HG03457 (cell line): Measurements from ENCODE around the gene SLC36A3.
"Not testable (repeated sequence)": the region's sequence is repeated elsewhere in the genome, so short reads cannot be mapped to it uniquely, and the experiment has no call there.

Source experiments
- ATAC-seq: cut with Tn5 transposase; IDR thresholded peaks from one replicate; pipeline ENCODE4 v1.9.1; 2021; ENCODE audit warnings: moderate number of reproducible peaks; ENCODE audit not compliant: unreplicated experiment

The SLC36A3 gene

GRCh38 chr5:151264113-151264512 lies 39.5 kb downstream of the SLC36A3 start:
- ATAC-seq = no peak

DNA sequence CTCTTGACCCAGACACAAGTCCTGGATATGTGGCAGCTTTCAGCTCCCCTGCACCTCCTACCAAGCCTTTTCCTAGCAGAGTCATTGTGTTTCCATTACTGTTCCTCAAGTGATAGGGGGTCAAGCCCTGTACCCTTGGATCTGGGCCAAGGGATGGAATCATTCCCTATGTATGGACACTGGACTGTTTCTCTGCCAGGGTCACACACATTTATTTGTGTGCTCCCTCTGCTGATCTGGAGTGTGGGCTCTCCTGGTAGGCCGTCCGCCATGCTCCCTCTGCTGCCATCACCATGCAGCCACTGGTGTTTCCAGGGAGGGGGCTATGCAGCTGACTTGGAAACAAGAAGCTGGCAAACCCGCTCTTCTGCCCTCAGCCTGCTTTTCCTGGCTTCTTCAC lies 41.0 kb downstream of the SLC36A3 start:
- no peak for ATAC-seq

GRCh38 chr5:151259931-151260330 lies 43.6 kb downstream of the SLC36A3 start:
- no peak for ATAC-seq

DNA sequence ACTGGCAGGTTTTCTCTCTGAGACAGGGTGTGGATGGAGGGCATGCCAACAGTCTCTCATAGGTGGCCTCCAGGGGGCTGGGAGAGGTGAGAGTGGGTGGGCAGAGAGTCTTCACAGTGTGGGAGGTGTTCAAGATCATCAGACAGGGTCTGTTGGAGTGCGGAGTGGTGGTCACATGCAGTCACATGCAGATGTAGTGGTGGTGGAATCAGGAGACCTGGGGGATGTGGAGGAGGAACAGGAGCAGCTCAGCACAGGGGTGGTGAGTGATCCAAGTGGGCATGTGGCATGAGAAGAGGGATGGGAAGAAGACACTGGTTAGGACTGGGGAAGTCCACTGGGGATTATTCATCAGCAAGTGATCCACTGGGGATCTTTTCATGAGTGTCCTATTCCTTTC lies 44.8 kb downstream of the SLC36A3 start:
- no peak for ATAC-seq

- no peak for ATAC-seq
Observed at GRCh38 chr5:151258201-151258611, 45.4 kb downstream of the SLC36A3 start.

DNA sequence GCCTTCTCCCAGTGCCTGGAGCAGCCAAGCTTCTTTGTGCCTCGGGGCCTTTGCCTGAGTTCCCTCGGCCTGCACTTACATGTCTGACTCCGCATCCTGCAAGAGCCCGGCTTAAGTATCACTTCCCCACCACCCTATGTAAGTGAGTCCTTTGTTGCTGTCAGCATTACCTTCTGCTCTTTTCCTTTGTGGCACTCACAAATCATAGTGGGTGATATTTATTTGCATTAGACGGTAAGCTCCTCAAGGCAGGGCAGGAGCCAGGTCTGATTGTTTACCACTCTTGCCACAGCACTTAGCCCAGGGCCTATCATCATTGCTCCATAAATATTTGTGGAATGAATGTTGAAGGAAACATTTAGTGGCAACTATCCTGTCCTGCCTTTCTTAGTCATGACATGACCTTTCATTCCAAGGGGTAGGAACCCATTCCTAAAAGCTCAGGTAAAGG lies 45.8 kb downstream of the SLC36A3 start:
- ATAC-seq = peak; percentile 21

- peak; percentile 28 for ATAC-seq
Observed at GRCh38 chr5:151255621-151256286, 47.8 kb downstream of the SLC36A3 start.

GRCh38 chr5:151254990-151255389 lies 48.6 kb downstream of the SLC36A3 start:
- ATAC-seq = not testable (repeated sequence)

- ATAC-seq = no peak
Observed at GRCh38 chr5:151254556-151254955, 49.0 kb downstream of the SLC36A3 start.

- no peak for ATAC-seq
Observed at GRCh38 chr5:151253605-151253950, 50.0 kb downstream of the SLC36A3 start.

DNA sequence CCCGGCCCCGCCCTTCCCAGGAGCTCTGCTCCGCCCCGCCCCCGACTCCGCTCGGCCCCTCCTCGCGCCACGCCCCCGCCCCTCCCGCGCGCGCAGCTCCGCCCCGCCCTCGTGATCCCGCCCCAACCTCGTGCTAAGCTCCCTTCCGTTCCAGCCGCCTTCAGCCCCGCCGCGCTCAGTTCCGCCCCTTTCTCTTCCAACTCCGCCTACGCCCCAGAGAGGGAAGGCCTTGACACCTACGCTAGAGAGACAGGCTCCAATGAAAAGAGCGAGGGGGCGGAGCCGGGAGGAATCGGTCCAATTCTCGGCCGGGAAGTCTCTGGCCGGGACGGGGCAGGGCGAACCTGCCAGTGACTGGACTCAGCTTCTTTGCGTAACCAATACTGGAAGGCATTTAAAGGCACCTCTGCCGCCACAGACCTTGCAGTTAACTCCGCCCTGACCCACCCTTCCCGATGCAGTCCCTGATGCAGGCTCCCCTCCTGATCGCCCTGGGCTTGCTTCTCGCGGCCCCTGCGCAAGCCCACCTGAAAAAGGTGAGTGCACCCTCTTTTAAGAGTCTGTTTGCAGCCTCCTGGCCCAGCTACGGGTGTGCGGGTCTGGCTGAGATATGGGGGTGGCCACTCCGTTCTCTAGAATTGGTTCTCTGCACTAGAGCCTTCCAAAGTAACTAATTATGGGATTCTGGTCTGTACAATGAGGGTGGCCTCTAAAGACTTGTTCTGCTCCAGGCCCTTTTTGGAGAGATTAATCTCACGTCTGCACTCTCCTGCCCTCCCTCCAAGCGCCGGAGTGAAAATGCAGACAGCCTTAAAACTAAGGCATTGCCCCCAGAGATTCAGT lies 50.6 kb downstream of the SLC36A3 start, which contains the start of gene GM2A:
GM2A (plus strand) TSS at position 424 of the 843 bp plus-strand sequence; CDS start at position 456, 32 bp downstream.
- ATAC-seq = peak; percentile 87

DNA sequence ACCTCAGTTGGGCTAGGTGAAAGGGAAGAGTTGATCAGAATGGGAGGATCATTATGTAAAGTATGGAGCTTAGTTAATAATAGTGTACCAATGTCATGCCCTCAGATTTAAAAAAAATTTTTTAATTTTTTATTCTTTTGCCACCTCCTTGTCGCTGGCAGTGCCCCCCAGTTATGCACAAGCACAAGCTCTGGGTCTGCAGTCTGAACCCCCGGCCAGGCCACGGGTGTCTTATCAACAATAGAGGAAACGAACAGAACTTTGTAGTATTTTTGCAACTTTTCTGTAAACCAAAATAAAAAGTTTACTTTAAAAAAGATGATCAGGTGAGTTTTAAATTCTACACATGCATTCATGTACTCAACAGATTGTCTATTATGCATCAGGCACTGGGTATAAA lies 51.9 kb downstream of the SLC36A3 start:
- no peak for ATAC-seq

DNA sequence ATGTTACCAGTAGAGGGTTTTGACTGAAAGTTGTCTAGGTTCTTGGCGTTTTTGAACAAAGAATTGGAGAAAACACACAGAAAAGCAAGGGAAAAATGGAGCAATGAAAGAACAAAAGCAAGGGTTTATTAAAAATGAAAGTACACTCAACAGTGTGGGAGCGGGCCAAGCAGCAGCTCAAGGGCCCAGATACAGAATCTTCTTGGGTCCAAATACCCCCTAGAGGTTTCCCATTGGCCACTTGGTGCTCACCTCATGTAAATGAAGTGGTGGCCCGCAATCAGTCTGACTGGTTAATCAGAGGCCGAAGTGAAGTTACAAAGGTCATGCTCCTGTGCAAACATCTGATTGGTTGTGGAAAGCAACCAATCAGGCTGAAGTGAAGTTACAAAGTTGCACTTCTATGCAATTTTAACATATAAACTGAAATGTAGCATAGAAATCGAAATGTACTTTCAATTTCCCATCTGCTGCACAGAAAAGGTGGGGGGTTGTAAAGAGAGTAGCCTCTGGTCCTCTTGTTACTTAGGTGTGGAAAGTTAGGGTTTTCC lies 52.5 kb downstream of the SLC36A3 start:
- ATAC-seq = no peak

- no peak for ATAC-seq
Observed at GRCh38 chr5:151250346-151251000, 53.1 kb downstream of the SLC36A3 start.

DNA sequence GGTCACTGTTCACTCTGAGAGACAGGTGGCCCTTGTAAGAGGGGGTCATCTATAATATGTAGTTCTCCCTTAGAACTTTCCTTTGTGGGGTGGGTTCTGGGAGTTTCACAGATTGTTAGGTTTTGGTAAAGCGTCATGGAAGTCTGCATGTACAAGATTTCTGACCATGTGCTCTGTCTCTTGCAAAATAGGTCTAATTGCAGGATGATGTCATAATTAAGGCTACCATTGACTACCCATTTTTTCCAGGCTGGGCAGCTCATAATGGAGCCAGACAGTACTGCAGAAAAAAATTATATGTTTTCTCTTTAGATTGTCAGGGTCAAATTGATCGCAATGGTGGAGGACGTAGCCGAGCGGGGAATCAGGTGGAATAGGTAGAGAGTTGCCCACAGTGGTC lies 54.3 kb downstream of the SLC36A3 start:
- ATAC-seq = no peak

- ATAC-seq = no peak
Observed at GRCh38 chr5:151248651-151249050, 54.9 kb downstream of the SLC36A3 start.

- ATAC-seq = no peak
Observed at GRCh38 chr5:151245680-151246219, 57.8 kb downstream of the SLC36A3 start.

DNA sequence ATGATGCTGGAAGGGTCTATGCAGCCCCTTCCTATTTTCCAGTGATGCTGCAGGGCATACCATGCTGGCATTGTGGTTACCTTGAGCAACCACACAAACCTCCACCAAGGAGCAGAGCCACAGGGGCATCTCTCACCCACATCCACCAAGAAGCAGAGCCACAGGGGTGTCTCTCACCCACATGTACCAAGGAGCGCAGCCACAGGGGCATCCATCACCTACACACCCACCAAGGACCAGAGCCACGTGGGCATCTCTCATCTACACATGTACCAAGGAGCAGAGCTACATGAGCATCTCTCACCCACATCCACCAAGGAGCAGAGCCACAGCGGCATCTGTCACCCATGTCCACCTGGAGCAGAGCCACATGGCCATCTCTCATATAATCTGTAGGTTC lies 59.4 kb downstream of the SLC36A3 start:
- no peak for ATAC-seq

GRCh38 chr5:151243564-151243963 lies 60.0 kb downstream of the SLC36A3 start:
- ATAC-seq = no peak

GRCh38 chr5:151243127-151243526 lies 60.4 kb downstream of the SLC36A3 start:
- no peak for ATAC-seq
